HL-60/S4 (cell line): Measurements from ENCODE around the gene GABRA5.

Source experiments
- in situ Hi-C: fragments of 300-500 bp; cut with MboI; formaldehyde crosslinking; loops from 2 replicates; pipeline ENCODE4 v1.14.3; 2022; ENCODE audit warnings: low sequenced_read_pairs

Gene GABRA5

GRCh38 chr15:26983822-26984221 is 117.0 kb downstream of the GABRA5 start:
- in situ Hi-C loops = no loop called here

GRCh38 chr15:26985050-26985449 is 118.2 kb downstream of the GABRA5 start:
- in situ Hi-C loops = no loop called here

- in situ Hi-C loops = no loop called here
Measured at GRCh38 chr15:26996250-26996649, 129.4 kb downstream of the GABRA5 start.
